Lung (tissue), 16 donors: ENCODE results near the gene COQ4. TPM values are rescaled to one million over a fixed set of nuclear protein-coding genes. Genes with fewer than 3 reads are reported as not detected.
A peak's percentile ranks its signal among the peaks of the same experiment; 100 is the strongest.

Experiments
- ATAC-seq: fragments of 200-7000 bp; cut with Tn5 transposase; one replicate; pipeline ENCODE4 v1.9.1; 2020; ENCODE audit warnings: moderate number of reproducible peaks; ENCODE audit not compliant: insufficient read depth, low FRiP score
- DNase-seq, 3 donors: peaks; one replicate each; pipeline ENCODE4 v3.0.0-alpha.2; 2013 to 2017
- H3K27ac ChIP-seq, 2 donors: one replicate each; pipeline ENCODE4 v1.5.1; 2013; ENCODE audit warnings: mild to moderate bottlenecking in 2 of 2, moderate library complexity in 2 of 2, control low read depth in 1 of 2, inconsistent platforms in 1 of 2, low read depth in 1 of 2, low read length in 1 of 2
- H3K27me3 ChIP-seq, 3 donors: one replicate each; pipeline ENCODE4 v1.5.1; 2013; ENCODE audit warnings: low read length in 2 of 3; ENCODE audit not compliant: control insufficient read depth in 3 of 3, insufficient read depth in 3 of 3
- H3K36me3 ChIP-seq, 4 donors: one replicate each; pipeline ENCODE4 v1.5.1; 2013; ENCODE audit warnings: low read length in 4 of 4, mild to moderate bottlenecking in 1 of 4, moderate library complexity in 1 of 4; ENCODE audit not compliant: control insufficient read depth in 4 of 4, insufficient read depth in 4 of 4
- H3K4me1 ChIP-seq, 5 donors: one replicate each; pipeline ENCODE4 v1.5.1; 2013; ENCODE audit warnings: low read length in 5 of 5, mild to moderate bottlenecking in 2 of 5, moderate library complexity in 1 of 5; ENCODE audit not compliant: control insufficient read depth in 5 of 5, insufficient read depth in 5 of 5
- H3K4me3 ChIP-seq: one replicate; pipeline ENCODE4 v1.5.1; 2013; ENCODE audit warnings: mild to moderate bottlenecking, control low read depth, moderate library complexity
- H3K9ac ChIP-seq, 2 donors: one replicate each; pipeline ENCODE4 v1.5.1; 2013; ENCODE audit warnings: low read length in 2 of 2, control low read depth in 1 of 2; ENCODE audit not compliant: insufficient read depth in 1 of 2
- H3K9me3 ChIP-seq, 4 donors: one replicate each; pipeline ENCODE4 v1.5.1; 2013; ENCODE audit warnings: low read length in 3 of 4, mild to moderate bottlenecking in 1 of 4, moderate library complexity in 1 of 4; ENCODE audit not compliant: control insufficient read depth in 4 of 4, insufficient read depth in 3 of 4
- WGBS, 2 donors: extraction: QIAGEN DNeasy Blood & Tissue Kit; methylation state at CpG; one replicate each; pipeline ENCODE4 v1.1.7; 2013; 5-methylcytosine and 5-hydroxymethylcytosine counted together
- long read RNA-seq, 5 donors: transcript quantifications; one replicate each; lab custom pipeline, GENCODE V29; 2026
- polyA plus RNA-seq, 2 donors: library from polyadenylated mRNA; stranded (reverse); fragments of 200-250 nt; gene quantifications; one replicate each; pipeline ENCODE4 v1.2.1, GENCODE V29; 2013
- total RNA-seq, 2 donors: library from RNA; depleted of rRNA in 1 of 2; stranded (reverse); fragments of >200 nt in 1 of 2; gene quantifications; one replicate each; pipeline ENCODE4 v1.2.1, GENCODE V29; 2014 to 2021
- TF ChIP-seq, protein P1 (sequence below): IDR thresholded peaks from 2 replicates; pipeline ENCODE4 v1.5.1; 2012; ENCODE audit warnings: mild to moderate bottlenecking; ENCODE audit errors: control extremely low read depth, extremely low read depth
- donor health status: control.
- donor health status: control.
- donor health status: Bipolar disorder and iron deficiency.
- donor health status: healthy.
- donor health status: DM: yes; HTN: yes; CAD: no.

Gene COQ4
- total RNA-seq (10 to 100 TPM; 32.4 to 63.8 TPM), polyA plus RNA-seq (10 to 100 TPM; 40.8 to 57.5 TPM)
- long read RNA-seq, donor 1, transcript COQ4-201 (7 exons, 1,548 nt), result major isoform, 8 of 25 reads
- long read RNA-seq, donor 1, transcript COQ4-203 (2 exons, 3,127 nt), result minor isoform, 7 of 25 reads
- long read RNA-seq, donor 1, partial matches to known transcripts, result 0 of 25 reads
- long read RNA-seq, donor 1, other reads (novel, unspliced or antisense), result 7 of 25 reads
- long read RNA-seq, donor 2, transcript COQ4-203 (2 exons, 3,127 nt), result major isoform, 5 of 11 reads
- long read RNA-seq, donor 2, partial matches to known transcripts, result 0 of 11 reads
- long read RNA-seq, donor 2, other reads (novel, unspliced or antisense), result 0 of 11 reads
- long read RNA-seq, donor 3, transcript COQ4-203 (2 exons, 3,127 nt), result minor isoform, 5 of 17 reads
- long read RNA-seq, donor 3, transcript COQ4-201 (7 exons, 1,548 nt), result minor isoform, 5 of 17 reads
- long read RNA-seq, donor 3, transcript COQ4-205 (2 exons, 956 nt), result major isoform, 6 of 17 reads
- long read RNA-seq, donor 3, partial matches to known transcripts, result 0 of 17 reads
- long read RNA-seq, donor 3, other reads (novel, unspliced or antisense), result 0 of 17 reads
- long read RNA-seq, donor 4, transcript COQ4-203 (2 exons, 3,127 nt), result major isoform, 5 of 37 reads
- long read RNA-seq, donor 4, partial matches to known transcripts, result 27 of 37 reads
- long read RNA-seq, donor 4, other reads (novel, unspliced or antisense), result 0 of 37 reads
- long read RNA-seq, donor 5, transcript COQ4-201 (7 exons, 1,548 nt), result major isoform, 12 of 42 reads
- long read RNA-seq, donor 5, transcript COQ4-203 (2 exons, 3,127 nt), result minor isoform, 5 of 42 reads
- long read RNA-seq, donor 5, transcript COQ4-205 (2 exons, 956 nt), result minor isoform, 7 of 42 reads
- long read RNA-seq, donor 5, partial matches to known transcripts, result 6 of 42 reads
- long read RNA-seq, donor 5, other reads (novel, unspliced or antisense), result 8 of 42 reads

- peak within 1 kb of the TSS; percentile 96 for H3K4me3 ChIP-seq
- ATAC-seq (peak; percentile 95), DNase-seq (peak; percentile 94 to 98 (median 98))
- peaks cover 0 to 27% (median 14%) of the 10 kb centered on the region in 4 donors for H3K36me3 ChIP-seq
- TF ChIP-seq, protein P1, sequence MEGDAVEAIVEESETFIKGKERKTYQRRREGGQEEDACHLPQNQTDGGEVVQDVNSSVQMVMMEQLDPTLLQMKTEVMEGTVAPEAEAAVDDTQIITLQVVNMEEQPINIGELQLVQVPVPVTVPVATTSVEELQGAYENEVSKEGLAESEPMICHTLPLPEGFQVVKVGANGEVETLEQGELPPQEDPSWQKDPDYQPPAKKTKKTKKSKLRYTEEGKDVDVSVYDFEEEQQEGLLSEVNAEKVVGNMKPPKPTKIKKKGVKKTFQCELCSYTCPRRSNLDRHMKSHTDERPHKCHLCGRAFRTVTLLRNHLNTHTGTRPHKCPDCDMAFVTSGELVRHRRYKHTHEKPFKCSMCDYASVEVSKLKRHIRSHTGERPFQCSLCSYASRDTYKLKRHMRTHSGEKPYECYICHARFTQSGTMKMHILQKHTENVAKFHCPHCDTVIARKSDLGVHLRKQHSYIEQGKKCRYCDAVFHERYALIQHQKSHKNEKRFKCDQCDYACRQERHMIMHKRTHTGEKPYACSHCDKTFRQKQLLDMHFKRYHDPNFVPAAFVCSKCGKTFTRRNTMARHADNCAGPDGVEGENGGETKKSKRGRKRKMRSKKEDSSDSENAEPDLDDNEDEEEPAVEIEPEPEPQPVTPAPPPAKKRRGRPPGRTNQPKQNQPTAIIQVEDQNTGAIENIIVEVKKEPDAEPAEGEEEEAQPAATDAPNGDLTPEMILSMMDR, result no peak
- H3K9me3 ChIP-seq, result no peaks in the 10 kb centered on the region
- 0% methylated on average over 83 of the region's 83 CpGs for WGBS, 2 donors
- peak within 1 kb of the TSS; percentile 49 to 77 for H3K9ac ChIP-seq
- H3K27ac ChIP-seq, result peak within 1 kb of the TSS; percentile 91 to 94
- peaks cover 0 to 16% (median 7%) of the 10 kb centered on the region in 5 donors for H3K4me1 ChIP-seq
- H3K27me3 ChIP-seq, result no peaks in the 10 kb centered on the region
Measured at GRCh38 chr9:128322404-128323211, at the start of gene COQ4, which contains the start of gene TRUB2. Gene COQ4, plus strand, starts transcription at chr9:128322839. Its CDS starts 20 bp downstream, at chr9:128322859. Gene TRUB2, minus strand, starts transcription at chr9:128322447. Its CDS starts 39 bp downstream, at chr9:128322408.

DNA sequence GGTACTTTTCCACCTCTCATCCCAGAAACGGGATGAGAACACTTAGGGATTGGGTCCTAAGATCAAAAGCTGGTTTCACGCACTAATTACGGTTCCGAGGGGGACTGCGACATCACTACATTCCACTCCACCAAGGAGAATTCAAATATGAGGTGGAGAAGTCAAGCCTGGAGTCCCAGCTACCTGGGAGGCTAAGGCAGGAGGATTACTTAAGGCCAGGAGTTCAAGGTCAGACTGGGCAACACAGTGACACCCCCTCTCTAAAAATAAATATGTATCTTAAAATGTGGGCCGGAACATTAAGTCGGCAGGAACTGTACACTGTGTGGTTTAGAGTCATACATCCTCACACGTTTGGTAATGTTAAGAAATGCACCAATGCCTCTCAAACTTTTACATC lies 48.4 kb upstream of the COQ4 start:
- Histone ChIP-seq H3K27ac (no peak overlapping the region), H3K36me3 (peaks cover 0 to 21% (median 17%) of the 10 kb centered on the region in 4 donors), H3K4me1 (peaks cover 0 to 24% (median 10%) of the 10 kb centered on the region in 5 donors), H3K9ac (peak overlapping the region in 1 of 2 donors; percentile 80), H3K27me3 (no peaks in the 10 kb centered on the region), H3K4me3 (no peak overlapping the region), H3K9me3 (no peaks in the 10 kb centered on the region)
- TF ChIP-seq, protein P1, result no peak
- 74 to 77% methylated on average over 8 of the region's 8 CpGs for WGBS, 2 donors
- ATAC-seq (no peak), DNase-seq (no peak)

- Histone ChIP-seq H3K4me1 (peaks cover 0 to 24% (median 10%) of the 10 kb centered on the region in 5 donors), H3K4me3 (peak within 1 kb of the TSS; percentile 84), H3K9me3 (no peaks in the 10 kb centered on the region), H3K27me3 (no peaks in the 10 kb centered on the region), H3K36me3 (peaks cover 0 to 17% (median 16%) of the 10 kb centered on the region in 4 donors), H3K9ac (peak within 1 kb of the TSS; percentile 87 to 90), H3K27ac (peak within 1 kb of the TSS; percentile 79 to 84)
- peak; percentile 66 to 71 (median 68) for DNase-seq
- TF ChIP-seq, protein P1, result no peak
- WGBS, 2 donors, result 1% methylated on average over 48 to 57 of the region's 57 CpGs
- peak; percentile 60 for ATAC-seq
Measured at GRCh38 chr9:128275198-128276007, 47.2 kb upstream of the COQ4 start, which contains the start of gene GOLGA2. Gene GOLGA2, minus strand, starts transcription at chr9:128276007. Its CDS starts 31 bp downstream, at chr9:128275976.
